ENCODE measurements around the gene CDK5.

DNA sequence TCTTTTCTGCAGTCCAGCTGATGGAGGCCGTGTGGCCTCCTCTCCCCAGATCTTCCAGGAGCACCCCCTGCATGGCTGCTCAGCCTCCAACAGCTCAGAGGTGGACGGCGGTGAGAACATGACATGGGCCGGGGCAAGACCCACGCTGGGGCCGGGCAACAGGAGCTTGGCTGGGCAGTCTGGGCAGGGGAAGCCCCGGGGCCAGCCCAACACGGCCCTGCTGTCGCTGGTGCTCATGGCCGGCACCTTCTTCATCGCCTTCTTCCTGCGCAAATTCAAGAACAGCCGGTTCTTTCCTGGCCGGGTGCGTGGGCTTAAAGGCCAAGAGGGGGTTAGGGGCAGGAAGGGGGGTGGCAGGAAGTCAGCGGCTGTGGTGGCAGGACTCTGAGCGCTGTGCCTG, 16.3 kb upstream of the CDK5 start:
- TF ChIP-seq POLR2AphosphoS5 (IDR thresholded peaks at IDR 0.05; ENCODE audit: borderline replicate concordance, low read depth, low read length) = no peak
- no peak for TF ChIP-seq EZH2 (IDR thresholded peaks at IDR 0.05)

All from SK-N-MC (cell line).